ENCODE results near the gene AMZ1. TPM values are rescaled to one million over a fixed set of nuclear protein-coding genes. Genes with fewer than 3 reads are reported as not detected.
"Not testable (repeated sequence)": the region's sequence is repeated elsewhere in the genome, so short reads cannot be mapped to it uniquely, and the experiment has no call there.

The AMZ1 gene
- total RNA-seq, 6 experiments from 2014 or later: 6.2 to 11.3 (median 7.8) TPM

DNA sequence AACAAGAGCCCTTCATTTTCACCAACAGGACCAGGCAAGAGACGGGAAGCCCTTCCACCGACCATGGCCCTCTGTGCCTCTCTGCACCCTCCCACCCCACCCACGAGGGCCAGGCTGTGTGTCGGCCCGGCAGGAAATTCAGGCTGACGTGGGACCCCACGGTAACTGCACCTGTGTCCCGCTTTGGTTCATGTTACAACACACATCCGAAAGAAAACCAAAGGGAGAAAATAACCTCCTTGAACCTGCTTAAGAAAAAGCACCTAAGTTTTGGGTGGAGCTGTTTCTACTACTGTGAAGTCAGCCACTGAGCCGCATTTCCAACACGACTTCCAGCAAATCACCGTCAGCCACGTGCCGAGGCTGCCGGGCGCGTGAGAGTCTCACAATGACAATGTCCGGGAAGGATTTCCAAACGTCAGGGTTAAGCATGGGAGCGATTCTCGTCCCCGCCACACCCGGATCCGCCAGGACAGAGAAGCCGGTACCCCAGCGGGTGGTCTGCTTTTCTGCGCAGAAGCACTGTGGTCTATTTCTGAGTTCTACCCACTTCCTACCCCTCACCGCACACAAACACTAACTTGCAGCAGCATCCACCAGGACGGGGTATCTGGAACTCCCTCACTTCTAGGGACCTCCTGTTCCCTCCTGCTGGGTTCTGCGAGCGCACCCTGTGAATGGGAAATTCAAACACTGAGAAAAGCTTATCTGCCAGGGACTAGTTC, 36.6 kb downstream of the AMZ1 start:
- Mint-ChIP-seq H3K9me3 (no peaks in the 10 kb centered on the region), H3K27me3 (ENCODE audit: insufficient read depth) (peaks cover 4% of the 10 kb centered on the region), H3K27ac (no peak overlapping the region), H3K4me1 (ENCODE audit: low read depth) (peaks cover 19% of the 10 kb centered on the region), H3K36me3 (ENCODE audit: low read depth) (peaks cover 32% of the 10 kb centered on the region), H3K4me3 (no peak overlapping the region)
- DNase-seq: no peak
- no peak for TF ChIP-seq CTCF (IDR thresholded peaks at IDR 0.05)

DNA sequence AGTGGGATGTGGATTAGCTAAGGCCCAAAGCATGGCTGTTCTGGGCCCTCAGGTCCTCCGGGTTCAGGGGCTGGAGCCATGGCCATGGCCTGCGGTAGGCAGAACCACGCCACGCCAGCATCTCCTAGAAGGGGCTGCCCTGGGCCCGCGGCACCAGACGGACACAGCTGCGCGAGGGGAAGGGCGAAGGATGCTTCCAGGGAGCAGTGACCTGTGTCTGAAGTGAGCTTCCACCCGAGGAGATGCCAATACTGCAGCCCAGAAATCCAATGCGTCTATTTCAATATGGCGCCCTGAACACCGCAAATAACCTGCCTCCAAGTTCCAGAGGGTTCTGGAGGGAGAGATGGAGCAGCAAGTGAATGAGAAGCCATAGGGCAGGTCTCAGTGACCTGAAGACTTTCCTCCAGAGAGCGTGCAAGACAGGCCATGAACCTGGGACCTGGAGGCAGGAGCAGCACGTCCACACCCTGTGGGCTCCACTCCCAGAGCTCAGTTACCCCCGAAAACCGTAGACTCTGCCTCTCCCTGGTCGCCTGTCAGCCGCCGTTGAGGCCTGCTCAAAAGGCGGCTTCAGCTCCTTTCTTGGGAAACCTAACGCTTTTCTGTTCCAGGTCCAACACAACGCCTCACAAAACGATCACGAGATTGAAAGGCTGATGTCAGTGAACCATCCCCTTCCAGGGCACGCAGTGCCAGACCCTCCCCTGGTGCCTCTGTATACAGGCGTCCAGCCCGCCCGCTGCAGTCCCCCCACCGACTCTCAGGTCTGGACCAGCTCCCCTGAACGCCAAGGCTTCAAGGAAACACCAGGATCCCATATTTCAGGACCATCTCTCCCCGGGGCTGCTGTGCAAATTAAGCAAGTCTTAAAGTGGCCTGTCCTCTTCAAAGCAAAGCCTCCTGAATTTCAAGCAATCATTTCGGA, 37.4 kb downstream of the AMZ1 start:
- peaks cover 26% of the 10 kb centered on the region for H3K4me1 Mint-ChIP-seq (ENCODE audit: low read depth)
- no peak overlapping the region for H3K4me3 Mint-ChIP-seq
- H3K9me3 Mint-ChIP-seq: no peaks in the 10 kb centered on the region
- peaks cover 34% of the 10 kb centered on the region for H3K36me3 Mint-ChIP-seq (ENCODE audit: low read depth)
- no peak overlapping the region for H3K27ac Mint-ChIP-seq
- peaks cover 2% of the 10 kb centered on the region for H3K27me3 Mint-ChIP-seq (ENCODE audit: insufficient read depth)
- no peak for TF ChIP-seq CTCF (IDR thresholded peaks at IDR 0.05)
- DNase-seq: no peak

DNA sequence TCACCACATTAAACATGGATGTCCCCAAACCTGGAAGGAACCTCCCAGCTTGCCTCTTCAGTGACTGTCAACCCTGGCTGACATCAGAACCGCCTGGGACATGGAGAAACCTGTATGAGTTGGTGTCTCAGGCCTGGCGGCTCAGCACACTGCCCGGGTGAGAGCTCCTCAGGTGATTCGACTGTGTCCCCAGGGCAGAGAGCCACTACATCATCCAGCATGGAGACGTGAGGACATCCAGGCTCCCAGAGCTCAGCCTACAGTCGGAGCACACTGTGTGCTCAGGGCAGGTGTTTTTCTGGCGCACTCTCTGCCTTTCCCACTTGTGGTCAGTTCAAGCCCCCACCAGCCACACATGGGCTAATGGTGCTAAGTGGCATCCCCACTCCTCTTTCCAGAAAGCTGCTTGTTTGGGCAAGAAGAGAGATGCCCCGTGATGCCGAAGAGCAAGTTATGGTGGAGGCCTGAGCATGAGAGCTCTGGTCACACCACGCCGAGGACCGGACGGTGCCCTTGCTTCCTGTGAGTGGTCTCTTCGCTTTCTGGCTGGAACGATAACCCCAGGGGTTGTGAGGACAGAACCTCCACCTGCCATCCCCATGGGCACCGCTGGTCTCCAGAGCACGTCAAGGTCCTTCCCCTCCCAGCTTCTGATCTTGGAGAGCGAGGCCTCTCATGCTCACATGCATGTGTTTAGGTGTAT, 38.5 kb downstream of the AMZ1 start:
- Mint-ChIP-seq H3K27ac (no peak overlapping the region), H3K4me3 (no peak overlapping the region), H3K9me3 (no peaks in the 10 kb centered on the region), H3K36me3 (ENCODE audit: low read depth) (peaks cover 36% of the 10 kb centered on the region), H3K27me3 (ENCODE audit: insufficient read depth) (peaks cover 2% of the 10 kb centered on the region), H3K4me1 (ENCODE audit: low read depth) (peaks cover 26% of the 10 kb centered on the region)
- no peak for TF ChIP-seq CTCF (IDR thresholded peaks at IDR 0.05)
- no peak for DNase-seq

GRCh38 chr7:2727206-2727605, 39.2 kb downstream of the AMZ1 start:
- DNase-seq; H3K27me3 Mint-ChIP-seq (ENCODE audit: insufficient read depth); H3K4me3 Mint-ChIP-seq; H3K9me3 Mint-ChIP-seq; H3K27ac Mint-ChIP-seq: not testable (repeated sequence)
- H3K4me1 Mint-ChIP-seq (ENCODE audit: low read depth): peaks cover 26% of the 10 kb centered on the region
- peaks cover 43% of the 10 kb centered on the region for H3K36me3 Mint-ChIP-seq (ENCODE audit: low read depth)

DNA sequence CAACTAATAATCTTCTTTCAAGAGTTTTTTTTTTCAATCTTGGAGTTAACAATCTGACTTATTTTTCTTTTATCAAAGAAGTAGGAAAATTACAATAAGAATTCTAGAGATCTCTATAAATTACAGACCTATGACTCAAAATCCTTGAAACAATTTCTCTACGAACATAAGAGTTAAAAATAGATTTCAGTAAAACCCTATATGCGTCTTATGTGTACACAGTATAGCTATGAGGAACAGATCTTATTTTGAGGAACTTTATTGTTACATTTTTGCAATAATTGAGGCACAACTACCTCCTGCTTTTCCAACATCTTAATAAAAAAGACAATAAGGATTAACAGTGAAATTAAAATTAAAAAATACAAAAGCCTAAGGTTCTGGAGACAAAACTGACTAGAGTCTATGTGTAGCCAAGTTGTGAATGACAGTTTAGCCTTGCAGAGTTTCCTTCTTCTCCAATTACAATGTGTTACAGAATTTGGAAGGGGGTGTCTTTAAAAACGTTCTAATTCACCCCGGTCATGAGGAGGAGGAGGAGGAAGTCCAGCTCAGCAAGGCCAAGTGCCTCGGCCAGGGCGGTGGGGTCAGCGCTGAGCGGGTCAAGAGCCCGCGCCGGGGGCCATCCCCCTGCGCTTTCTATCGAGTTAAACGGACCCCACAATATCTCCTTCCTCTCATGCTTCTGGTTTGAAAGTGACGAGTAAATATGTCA, 40.5 kb downstream of the AMZ1 start:
- Mint-ChIP-seq H3K9me3 (0 out of 2 replicates have a peak, but pooled peaks cover 4% of the 10 kb centered on the region), H3K4me1 (ENCODE audit: low read depth) (peaks cover 31% of the 10 kb centered on the region), H3K36me3 (ENCODE audit: low read depth) (peaks cover 56% of the 10 kb centered on the region), H3K27ac (peak overlapping the region; percentile 77), H3K27me3 (ENCODE audit: insufficient read depth) (no peaks in the 10 kb centered on the region; the same call in none of the 2 replicates), H3K4me3 (peak overlapping the region; percentile 73)
- no peak for TF ChIP-seq CTCF (IDR thresholded peaks at IDR 0.05)
- peak; percentile 10 for DNase-seq
